ENCODE results near the gene CASZ1. TPM values are rescaled to one million over a fixed set of nuclear protein-coding genes. Genes with fewer than 3 reads are reported as not detected.

CASZ1 gene
- total RNA-seq, 1 donor from 2014 or later, result 23.6 TPM

- H3K4me1 Mint-ChIP-seq (ENCODE audit: low read depth), result peaks cover 20% of the 10 kb centered on the region
- no peaks in the 10 kb centered on the region for H3K27me3 Mint-ChIP-seq
- H3K36me3 Mint-ChIP-seq (ENCODE audit: insufficient read depth), result peaks cover 13% of the 10 kb centered on the region
- H3K27ac Mint-ChIP-seq, result no peak overlapping the region
- no peak for DNase-seq (ENCODE audit: low spot score, unreplicated experiment)
- no peak overlapping the region for H3K4me3 Mint-ChIP-seq (ENCODE audit: low read depth)
- TF ChIP-seq CTCF (IDR thresholded peaks at IDR 0.05; ENCODE audit: unreplicated experiment), result no peak
- H3K9me3 Mint-ChIP-seq (ENCODE audit: low read depth), result peaks cover 11% of the 10 kb centered on the region
Measured at GRCh38 chr1:10589074-10589473, 207.4 kb downstream of the CASZ1 start.

- no peak overlapping the region for H3K4me3 Mint-ChIP-seq (ENCODE audit: low read depth)
- H3K9me3 Mint-ChIP-seq (ENCODE audit: low read depth), result peaks cover 11% of the 10 kb centered on the region
- H3K4me1 Mint-ChIP-seq (ENCODE audit: low read depth), result peaks cover 20% of the 10 kb centered on the region
- no peaks in the 10 kb centered on the region for H3K27me3 Mint-ChIP-seq
- no peak overlapping the region for H3K27ac Mint-ChIP-seq
- TF ChIP-seq CTCF (IDR thresholded peaks at IDR 0.05; ENCODE audit: unreplicated experiment), result no peak
- H3K36me3 Mint-ChIP-seq (ENCODE audit: insufficient read depth), result peaks cover 14% of the 10 kb centered on the region
- no peak for DNase-seq (ENCODE audit: low spot score, unreplicated experiment)
Measured at GRCh38 chr1:10588640-10589039, 207.8 kb downstream of the CASZ1 start.

Other genes starting within 250 kb of the CASZ1 start
- 197 and 199 TPM in 2 replicates for gene TARDBP, start 216.0 kb upstream of the CASZ1 start, total RNA-seq